Panc1 (cell line): Measurements from ENCODE around the gene ANXA6. TPM values are rescaled to one million over a fixed set of nuclear protein-coding genes. Genes with fewer than 3 reads are reported as not detected.

Source experiments
- ATAC-seq: fragments of 200-7000 bp; cut with Tn5 transposase; 2 replicates; pipeline ENCODE4 v1.9.1; 2020; ENCODE audit warnings: mild to moderate bottlenecking, moderate library complexity
- BruUV-seq: library from RNA; stranded (reverse); fragments of 400-500 nt; replicated peaks from 2 replicates; lab custom pipeline; 2021; lab: Mats Ljungman, UMichigan
- CTCF ChIA-PET: fragments of 300-600 bp; sonication (Branson Sonifier 250); formaldehyde crosslinking; loops from one replicate; lab custom pipeline; 2022; ENCODE audit warnings: antibody characterized with exemption; lab: Charles Lee
- POLR2A ChIA-PET: fragments of 300-600 bp; sonication (Branson Sonifier 250); formaldehyde crosslinking; loops from one replicate; lab custom pipeline; 2022; ENCODE audit warnings: antibody characterized with exemption; lab: Charles Lee
- DNase-seq: peaks from one replicate; pipeline ENCODE4 v3.0.0-alpha.2; 2010; ENCODE audit warnings: low read depth, low spot score
- H3K27ac ChIP-seq: 2 replicates; pipeline ENCODE4 v1.5.1; 2011; ENCODE audit warnings: mild to moderate bottlenecking, low read length, inconsistent platforms
- H3K27me3 ChIP-seq: fragments of 200-500 bp; sonication (Bioruptor generic); 2 replicates; pipeline ENCODE4 v1.6.0; 2014; ENCODE audit warnings: low read length, inconsistent platforms; ENCODE audit not compliant: control insufficient read depth, insufficient read depth
- H3K36me3 ChIP-seq: fragments of 200-500 bp; sonication (Bioruptor generic); 2 replicates; pipeline ENCODE4 v1.5.1; 2014; ENCODE audit warnings: inconsistent platforms, mild to moderate bottlenecking, low read length, moderate library complexity; ENCODE audit not compliant: control insufficient read depth, insufficient read depth
- H3K4me1 ChIP-seq: 2 replicates; pipeline ENCODE4 v1.5.1; 2011; ENCODE audit warnings: inconsistent platforms, mild to moderate bottlenecking, low read length, moderate library complexity; ENCODE audit not compliant: control insufficient read depth, insufficient read depth
- H3K4me3 ChIP-seq, 2 experiments: 2 replicates each; pipeline ENCODE4 v1.5.1; 2011 to 2012; ENCODE audit warnings: low read depth in 2 of 2, low read length in 2 of 2, mild to moderate bottlenecking in 2 of 2, inconsistent platforms in 1 of 2, moderate library complexity in 1 of 2
- H3K9me3 ChIP-seq: fragments of 200-500 bp; sonication (Bioruptor generic); 2 replicates; pipeline ENCODE4 v1.5.1; 2014; ENCODE audit warnings: low read depth, mild to moderate bottlenecking, inconsistent platforms, low read length, moderate library complexity; ENCODE audit not compliant: control insufficient read depth, insufficient read depth
- CTCF ChIP-seq: fragments of 450-650 bp; IDR thresholded peaks from 2 replicates; pipeline ENCODE4 v1.5.1; 2017; ENCODE audit warnings: mild to moderate bottlenecking
- POLR2AphosphoS5 ChIP-seq: IDR thresholded peaks from 2 replicates; pipeline ENCODE4 v1.6.1; 2012; ENCODE audit warnings: mild to moderate bottlenecking, low read depth, low read length, moderate library complexity
- REST ChIP-seq, 2 experiments: IDR thresholded peaks; 2 replicates each; pipeline ENCODE4 v1.6.1; 2011 to 2012; ENCODE audit warnings: low read depth in 2 of 2, control low read depth in 1 of 2, low read length in 1 of 2, mild to moderate bottlenecking in 1 of 2, moderate library complexity in 1 of 2; ENCODE audit not compliant: insufficient read depth in 1 of 2
- SIN3A ChIP-seq: IDR thresholded peaks from 2 replicates; pipeline ENCODE4 v1.6.1; 2012; ENCODE audit warnings: low read depth, mild to moderate bottlenecking, low read length, moderate library complexity, borderline replicate concordance; ENCODE audit not compliant: insufficient read depth
- TCF7L2 ChIP-seq: IDR thresholded peaks from 2 replicates; pipeline ENCODE4 v1.6.1; 2011; ENCODE audit warnings: mild to moderate bottlenecking, low read depth, low read length, inconsistent platforms
- in situ Hi-C: cut with HindIII; loops from 2 replicates; pipeline ENCODE4 v1.10.0; 2016; ENCODE audit warnings: low sequenced_read_pairs, low pct_unique_long_range_greater_than_20kb
- intact Hi-C: fragments of 100-400 bp; cut with micrococcal nuclease; formaldehyde crosslinking; loops from one replicate; pipeline ENCODE4 v1.10.0; 2022; ENCODE audit not compliant: unreplicated experiment
- total RNA-seq: library from RNA; stranded (reverse); gene quantifications from one replicate; pipeline ENCODE4 v1.2.1, GENCODE V29; 2021; ENCODE audit not compliant: unreplicated experiment

The ANXA6 gene
- total RNA-seq, 1 experiment from 2014 or later, result 60.0 TPM

DNA sequence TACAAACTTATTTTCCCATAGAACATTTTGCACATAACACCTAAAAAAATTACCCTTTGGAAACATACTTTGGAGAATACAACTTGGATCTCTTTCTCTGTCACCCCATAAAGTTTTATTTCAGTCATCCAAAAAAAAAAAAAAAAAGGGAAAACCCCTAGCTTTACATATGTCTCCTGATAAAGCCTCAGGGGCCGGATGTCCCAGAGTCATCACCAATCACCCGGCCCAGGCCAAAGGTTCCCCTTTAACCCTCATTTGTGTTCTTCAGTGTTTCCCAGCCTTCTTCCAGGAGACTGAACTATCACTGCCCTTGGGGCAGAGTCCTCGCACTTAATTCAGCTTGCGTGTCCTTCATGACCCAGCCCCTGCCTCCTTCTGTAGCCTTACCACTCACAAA is 28.8 kb downstream of the ANXA6 start:
- in situ Hi-C loops, result no loop called here
- intact Hi-C loops, result loop anchor here (10.0 kb wide), 1 partner anchor 166 kb away; no protein-coding TSS in a partner anchor
- TF ChIP-seq SIN3A (no peak), POLR2AphosphoS5 (no peak), REST (IDR thresholded peaks at IDR 0.05; ENCODE audit: insufficient read depth in 1 of 2, low read depth in 2 of 2, low read length in 1 of 2) (no peak), CTCF (no peak), TCF7L2 (no peak)
- no peaks in the 10 kb centered on the region for H3K9me3 ChIP-seq
- no TSS peak for BruUV-seq
- DNase-seq, result no peak
- H3K27me3 ChIP-seq, result no peaks in the 10 kb centered on the region
- CTCF ChIA-PET, result interaction anchor here (0.7 to 1.3 kb wide), 2 partner anchors 22 to 37 kb away, joined by 3 to 5 read pairs; no protein-coding TSS in a partner anchor
- ATAC-seq, result no peak
- H3K4me3 ChIP-seq, result no peak overlapping the region
- no peaks in the 10 kb centered on the region for H3K36me3 ChIP-seq
- H3K4me1 ChIP-seq, result no peaks in the 10 kb centered on the region
- no peak overlapping the region for H3K27ac ChIP-seq
- POLR2A ChIA-PET, result interaction anchor here (0.6 kb wide), 1 partner anchor 108 kb away, joined by 7 read pairs; no protein-coding TSS in a partner anchor

- intact Hi-C loops (loop anchor here (2.0 to 10.0 kb wide), 2 partner anchors 111 to 167 kb away; no protein-coding TSS in a partner anchor), in situ Hi-C loops (no loop called here)
- Histone ChIP-seq H3K4me3 (no peak overlapping the region), H3K36me3 (no peaks in the 10 kb centered on the region), H3K9me3 (no peaks in the 10 kb centered on the region), H3K27me3 (no peaks in the 10 kb centered on the region), H3K27ac (no peak overlapping the region), H3K4me1 (no peaks in the 10 kb centered on the region)
- no peak for TF ChIP-seq TCF7L2
- TF ChIP-seq POLR2AphosphoS5, result no peak
- no peak for TF ChIP-seq CTCF
- no peak for TF ChIP-seq SIN3A
- no peak for TF ChIP-seq REST (IDR thresholded peaks at IDR 0.05; ENCODE audit: insufficient read depth in 1 of 2, low read depth in 2 of 2, low read length in 1 of 2)
- CTCF ChIA-PET, result no interaction called here
- no TSS peak for BruUV-seq
- DNase-seq (no peak), ATAC-seq (no peak)
- POLR2A ChIA-PET, result no interaction called here
Observed at GRCh38 chr5:151127926-151128325, 29.7 kb downstream of the ANXA6 start.
